A549 (cell line): ENCODE data around the gene ACOX1. TPM values are rescaled to one million over a fixed set of nuclear protein-coding genes. Genes with fewer than 3 reads are reported as not detected.

Experiments
- ATAC-seq, 2 experiments: fragments of 200-7000 bp in 1 of 2; fragments of >200 bp in 1 of 2; cut with Nextera tagmentation in 1 of 2; cut with Tn5 transposase in 1 of 2; 3 replicates each; pipeline versions ENCODE4 v1.8.0 to v1.9.1; 2018 to 2020; ENCODE audit warnings: mild to moderate bottlenecking in 1 of 2, moderate library complexity in 1 of 2
- CTCF ChIA-PET: fragments of 300-600 bp; sonication (Branson Sonifier 250); formaldehyde crosslinking; extraction: SDS; loops from one replicate; lab custom pipeline; 2021; ENCODE audit warnings: antibody characterized with exemption, inconsistent platforms; lab: Yijun Ruan, JAX
- POLR2A ChIA-PET: fragments of 350-600 bp; formaldehyde crosslinking; extraction: SDS; loops from one replicate; lab custom pipeline; 2021; ENCODE audit warnings: antibody characterized with exemption, inconsistent platforms; lab: Yijun Ruan, JAX
- DNase-seq, 2 experiments: peaks; one replicate each; pipeline versions ENCODE4 v3.0.0 to v3.0.0-alpha.2; 2011 to 2016; ENCODE audit warnings: low read depth in 1 of 2, low spot score in 1 of 2
- FAIRE-seq: peaks from 2 replicates; lab custom pipeline; 2011; peaks lifted over from hg19 to GRCh38; lab: Jason Lieb, UNC
- H3K27ac ChIP-seq, 2 experiments: fragments of >200 bp; sonication (Bioruptor Twin); formaldehyde crosslinking; 3 replicates each; pipeline ENCODE4 v1.5.1; 2016 to 2017
- H3K4me1 ChIP-seq: fragments of >200 bp; sonication (Bioruptor Twin); formaldehyde crosslinking; 3 replicates; pipeline ENCODE4 v1.6.1; 2016
- H3K4me2 ChIP-seq: fragments of >200 bp; sonication (Bioruptor Twin); formaldehyde crosslinking; 3 replicates; pipeline ENCODE4 v1.6.1; 2016
- H3K4me3 ChIP-seq: fragments of >200 bp; sonication (Bioruptor Twin); formaldehyde crosslinking; 3 replicates; pipeline ENCODE4 v1.5.1; 2016
- H3K9me3 ChIP-seq: fragments of >200 bp; sonication (Bioruptor Twin); formaldehyde crosslinking; 3 replicates; pipeline ENCODE4 v1.6.1; 2016
- CEBPB ChIP-seq, 2 experiments: fragments of >200 bp in 1 of 2; sonication (Bioruptor Twin) in 1 of 2; formaldehyde crosslinking in 1 of 2; IDR thresholded peaks; 2 replicates each; pipeline ENCODE4 v1.6.1; 2012 to 2016
- CHD2 ChIP-seq: fragments of 150-350 bp; IDR thresholded peaks from 2 replicates; pipeline ENCODE4 v1.6.1; 2014; ENCODE audit warnings: low read length; ENCODE audit not compliant: partially characterized antibody
- ELK1 ChIP-seq: fragments of 150-350 bp; IDR thresholded peaks from 2 replicates; pipeline ENCODE4 v1.6.1; 2014; ENCODE audit warnings: low read depth, mild to moderate bottlenecking, low read length
- EP300 ChIP-seq, 2 experiments: fragments of >200 bp; sonication (Bioruptor Twin); formaldehyde crosslinking; IDR thresholded peaks; 2 replicates in 1 of 2; 3 replicates in 1 of 2; pipeline ENCODE4 v1.6.1; 2016 to 2017
- GATA3 ChIP-seq: IDR thresholded peaks from 2 replicates; pipeline ENCODE4 v1.6.1; 2012; ENCODE audit warnings: borderline replicate concordance
- HES2 ChIP-seq: fragments of >200 bp; sonication (Bioruptor Twin); formaldehyde crosslinking; IDR thresholded peaks from 2 replicates; pipeline ENCODE4 v1.6.1; 2016
- HMGXB4 ChIP-seq: fragments of 250-450 bp; sonication (Bioruptor Pico); IDR thresholded peaks from 2 replicates; pipeline ENCODE4 v1.5.0; 2021; ENCODE audit warnings: mild to moderate bottlenecking, moderate library complexity, borderline replicate concordance
- HOXB13 ChIP-seq: fragments of 250-450 bp; sonication (Bioruptor Pico); IDR thresholded peaks from 2 replicates; pipeline ENCODE4 v1.5.0; 2020; ENCODE audit warnings: low read depth, mild to moderate bottlenecking, moderate library complexity
- JUN ChIP-seq, 2 experiments: fragments of >200 bp; sonication (Bioruptor Twin); formaldehyde crosslinking; IDR thresholded peaks; 2 replicates in 1 of 2; 3 replicates in 1 of 2; pipeline ENCODE4 v1.6.1; 2016 to 2017
- JUNB ChIP-seq: fragments of >200 bp; sonication (Bioruptor Twin); formaldehyde crosslinking; IDR thresholded peaks from 2 replicates; pipeline ENCODE4 v1.6.1; 2016
- KDM1A ChIP-seq: fragments of 200-600 bp; sonication (generic); IDR thresholded peaks from 2 replicates; pipeline ENCODE4 v1.6.1; 2016; ENCODE audit warnings: low read depth, mild to moderate bottlenecking
- KDM5A ChIP-seq: fragments of 200-600 bp; sonication (generic); IDR thresholded peaks from 2 replicates; pipeline ENCODE4 v1.6.1; 2016; ENCODE audit warnings: antibody characterized with exemption, mild to moderate bottlenecking
- MAFK ChIP-seq: fragments of 450-650 bp; IDR thresholded peaks from 2 replicates; pipeline ENCODE4 v1.6.1; 2014; ENCODE audit not compliant: partially characterized antibody
- PHF8 ChIP-seq: fragments of 200-600 bp; sonication (generic); IDR thresholded peaks from 2 replicates; pipeline ENCODE4 v1.6.1; 2016; ENCODE audit warnings: low read depth, mild to moderate bottlenecking, antibody characterized with exemption, moderate library complexity, borderline replicate concordance
- RAD21 ChIP-seq, 2 experiments: fragments of >200 bp in 1 of 2; sonication (Bioruptor Twin) in 1 of 2; formaldehyde crosslinking in 1 of 2; IDR thresholded peaks in 1 of 2; conservative IDR thresholded peaks in 1 of 2; 2 replicates in 1 of 2; 3 replicates in 1 of 2; pipeline ENCODE4 v1.6.1; 2012 to 2018; ENCODE audit warnings: inconsistent platforms in 1 of 2
- REST ChIP-seq: fragments of 200-600 bp; sonication (generic); IDR thresholded peaks from 2 replicates; pipeline ENCODE4 v1.6.1; 2016; ENCODE audit warnings: antibody characterized with exemption, mild to moderate bottlenecking, moderate library complexity
- RFX5 ChIP-seq: fragments of 450-650 bp; IDR thresholded peaks from 2 replicates; pipeline ENCODE4 v1.7.1; 2014; ENCODE audit warnings: antibody characterized with exemption, mild to moderate bottlenecking, moderate library complexity
- RNF2 ChIP-seq: fragments of 200-600 bp; sonication (generic); IDR thresholded peaks from 2 replicates; pipeline ENCODE4 v1.6.1; 2016; ENCODE audit warnings: low read depth, mild to moderate bottlenecking, antibody characterized with exemption, moderate library complexity, borderline replicate concordance
- TFCP2L1 ChIP-seq: fragments of 250-450 bp; sonication (Bioruptor Pico); IDR thresholded peaks from 2 replicates; pipeline ENCODE4 v1.5.0; 2021; ENCODE audit warnings: mild to moderate bottlenecking
- ZC3H11A ChIP-seq: fragments of 450-650 bp; IDR thresholded peaks from 2 replicates; pipeline ENCODE4 v1.6.1; 2014; ENCODE audit warnings: antibody characterized with exemption, mild to moderate bottlenecking
- ZFP36 ChIP-seq: fragments of 450-650 bp; IDR thresholded peaks from 2 replicates; pipeline ENCODE4 v1.6.1; 2014; ENCODE audit warnings: borderline replicate concordance; ENCODE audit not compliant: partially characterized antibody
- WGBS: methylation state at CpG from one replicate; pipeline ENCODE4 v1.1.6; 2017; ENCODE audit errors: missing lambda C conversion rate; 5-methylcytosine and 5-hydroxymethylcytosine counted together
- polyA plus RNA-seq, 4 experiments: library from polyadenylated mRNA; depleted of rRNA in 3 of 4; stranded (reverse); fragments of >200 nt; fragmentation: RNase III in 1 of 4; extraction: RNeasy Plus Mini Kit Qiagen cat#74134 plus additional on column Dnase treatment in 1 of 4; gene quantifications; 2 replicates in 3 of 4; 3 replicates in 1 of 4; pipeline ENCODE4 v1.2.3, GENCODE V29; 2011 to 2017

Gene ACOX1
- polyA plus RNA-seq, 2 of the 4 experiments (the other 2 are of a cell fraction): 17.9 to 31.1 TPM

GRCh38 chr17:76022973-76023899 lies 44.3 kb upstream of the ACOX1 start:
- DNase-seq: no peak
- Histone ChIP-seq H3K4me2 (no peak overlapping the region), H3K4me3 (no peak overlapping the region), H3K9me3 (no peaks in the 10 kb centered on the region), H3K4me1 (peaks cover 16% of the 10 kb centered on the region), H3K27ac (no peak overlapping the region)
- FAIRE-seq: no peak
- ChIA-PET CTCF (interaction anchor here (1.0 to 1.9 kb wide), 5 partner anchors 8 to 118 kb away, joined by 3 to 18 read pairs (median 5); no protein-coding TSS in a partner anchor), POLR2A (no interaction called here)
- WGBS: 93% methylated on average over 24 of the region's 28 CpGs
- TF ChIP-seq KDM1A (no peak), ZFP36 (peak; percentile 70)
- no peak for ATAC-seq

- TF ChIP-seq RFX5 (no peak), GATA3 (no peak), CHD2 (no peak), EP300 (IDR thresholded peaks at IDR 0.05) (no peak), KDM1A (no peak), ELK1 (no peak), JUN (IDR thresholded peaks at IDR 0.05) (no peak), KDM5A (no peak), PHF8 (no peak), REST (no peak), RAD21 (conservative IDR thresholded peaks at IDR 0.05 in 1 of 2, IDR thresholded peaks at IDR 0.05 in 1 of 2) (no peak), RNF2 (no peak), JUNB (no peak), HOXB13 (CRISPR knock-in tag) (no peak), ZC3H11A (no peak), HES2 (no peak), MAFK (no peak), TFCP2L1 (CRISPR knock-in tag) (no peak), CEBPB (IDR thresholded peaks at IDR 0.05) (no peak), HMGXB4 (CRISPR knock-in tag) (no peak)
- Histone ChIP-seq H3K4me2 (no peak overlapping the region), H3K9me3 (no peaks in the 10 kb centered on the region), H3K27ac (no peak overlapping the region), H3K4me1 (peaks cover 10% of the 10 kb centered on the region; the same call in 2 of the 3 replicates), H3K4me3 (no peak overlapping the region)
- FAIRE-seq (no peak), ATAC-seq (no peak), DNase-seq (no peak)
- ChIA-PET POLR2A (no interaction called here), CTCF (interaction anchor here (0.6 to 18.5 kb wide), 4 partner anchors 8 to 409 kb away, joined by 3 to 408 read pairs (median 184); partner anchors contain the start of genes CDK3 and EVPL)
- WGBS: 94% methylated on average over 14 of the region's 24 CpGs
These were observed 43.3 kb upstream of the ACOX1 start for GRCh38 chr17:76022285-76022684.
